DMS 273 (cell line): ENCODE data around the gene METTL16.

ENCODE experiments used
- DNase-seq: peaks from one replicate; lab custom pipeline; 2025; ENCODE audit not compliant: unreplicated experiment; lab: John Stamatoyannopoulos, UW

The METTL16 gene

GRCh38 chr17:2368359-2368758 lies 143.3 kb downstream of the METTL16 start:
- peak; percentile 88 for DNase-seq

- DNase-seq, result no peak
Observed at GRCh38 chr17:2366747-2367494, 144.8 kb downstream of the METTL16 start.
